ENCODE results near the gene OR2T35. TPM values are rescaled to one million over a fixed set of nuclear protein-coding genes. Genes with fewer than 3 reads are reported as not detected.

Gene OR2T35, protein sequence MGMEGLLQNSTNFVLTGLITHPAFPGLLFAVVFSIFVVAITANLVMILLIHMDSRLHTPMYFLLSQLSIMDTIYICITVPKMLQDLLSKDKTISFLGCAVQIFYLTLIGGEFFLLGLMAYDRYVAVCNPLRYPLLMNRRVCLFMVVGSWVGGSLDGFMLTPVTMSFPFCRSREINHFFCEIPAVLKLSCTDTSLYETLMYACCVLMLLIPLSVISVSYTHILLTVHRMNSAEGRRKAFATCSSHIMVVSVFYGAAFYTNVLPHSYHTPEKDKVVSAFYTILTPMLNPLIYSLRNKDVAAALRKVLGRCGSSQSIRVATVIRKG
- not detected in 2 replicates for total RNA-seq

DNA sequence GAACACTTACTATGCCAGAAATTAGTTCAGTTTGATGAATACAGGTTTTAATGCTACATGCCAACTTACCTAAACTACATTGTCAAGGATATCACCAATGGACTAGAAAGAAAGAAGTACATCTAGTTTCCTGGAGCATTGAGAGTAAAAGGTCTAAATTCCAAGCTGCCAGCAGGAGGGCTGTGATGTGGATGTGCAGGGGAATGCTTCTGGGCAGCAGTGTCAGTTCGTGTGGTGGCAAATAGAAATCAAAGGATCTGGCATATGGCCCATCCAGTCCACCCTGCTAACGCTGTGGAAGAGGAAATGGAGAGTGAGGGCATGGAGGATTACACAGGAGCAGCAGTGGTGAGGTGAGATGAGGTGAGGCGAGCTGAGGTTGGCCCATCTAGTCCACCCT is at the start of gene OR2T35:
TSS of gene OR2T35 (minus strand) at position 101 of the 400 bp plus-strand sequence. CDS start 6,020 bp downstream, outside the sequence.

DNA sequence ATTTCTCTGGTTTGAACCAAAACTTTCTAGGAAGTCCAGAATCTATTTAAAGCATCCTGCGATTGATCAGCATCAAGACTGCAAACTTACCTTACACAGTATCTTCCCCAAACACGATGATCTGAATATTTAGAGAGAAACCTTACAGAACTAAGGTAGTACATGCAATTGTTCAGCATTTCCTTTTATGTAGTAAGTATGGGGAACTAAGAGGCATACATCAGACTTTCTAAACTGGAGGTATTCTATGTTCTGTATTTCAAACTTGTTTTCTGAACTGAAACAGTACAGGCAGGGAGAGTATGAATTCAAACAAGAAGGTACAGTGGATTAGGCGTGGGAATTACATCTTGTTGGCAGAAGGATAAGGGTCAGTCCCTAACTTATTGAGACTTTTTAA is 10.3 kb upstream of the OR2T35 start, which contains the start of gene OR2T27:
TSS of gene OR2T27 (minus strand) at position 175 of the 400 bp plus-strand sequence. CDS start 4,644 bp downstream, outside the sequence.

DNA sequence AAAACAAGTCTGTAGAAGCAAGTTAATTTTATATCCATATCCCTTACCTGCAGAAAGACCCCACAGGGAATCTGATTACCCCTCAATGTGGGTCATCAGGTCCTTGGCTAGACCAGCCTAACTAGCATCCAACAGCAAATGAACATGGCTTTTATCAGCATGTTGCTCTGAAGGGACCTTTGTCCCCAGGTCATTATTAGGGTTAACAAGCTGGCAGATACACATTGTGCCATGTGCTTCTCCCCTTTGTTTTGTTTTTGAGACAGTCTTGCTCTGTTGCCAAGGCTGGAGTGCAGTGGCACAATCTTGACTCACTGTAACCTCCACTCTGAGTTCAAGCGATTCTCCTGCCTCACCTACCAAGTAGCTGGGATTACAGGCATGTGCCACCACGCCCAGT is 10.1 kb downstream of the OR2T35 start, which contains the start of gene OR2T11:
TSS of gene OR2T11 (minus strand) at position 101 of the 400 bp plus-strand sequence. CDS start 7,963 bp downstream, outside the sequence.

DNA sequence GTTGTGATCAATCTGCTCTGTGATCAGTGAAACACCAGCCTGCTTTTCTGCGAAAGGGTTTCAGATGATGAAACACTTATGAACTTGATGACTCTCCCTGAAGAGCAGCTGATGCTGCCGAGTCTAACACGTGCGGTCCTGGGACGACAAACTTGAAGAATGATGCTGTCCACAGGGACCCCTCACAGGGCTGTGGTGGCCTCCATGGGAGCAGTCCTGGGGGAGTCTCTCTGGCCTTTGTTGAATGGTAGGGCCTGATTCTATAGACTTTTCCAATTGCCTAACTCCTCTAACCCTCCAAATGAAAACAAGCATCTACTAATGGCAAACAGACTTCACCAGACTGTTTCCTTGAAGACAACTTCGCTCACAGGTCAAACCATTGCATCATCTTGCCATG is 47.5 kb downstream of the OR2T35 start, which contains the start of gene OR2T10:
TSS of gene OR2T10 (minus strand) at position 112 of the 400 bp plus-strand sequence. CDS start 3,932 bp downstream, outside the sequence.

Small RNA genes within 50 kb of the gene (small RNA-seq; reads per million reads assigned to genes)
- gene RF00019, result not detected

Other genes with a start within 250 kb of the OR2T35 start
- gene OR2T1, start 242.2 kb downstream of the OR2T35 start, total RNA-seq, result not detected in 2 replicates
- gene OR2T2, start 199.6 kb downstream of the OR2T35 start, total RNA-seq, result not detected in 2 replicates
- not detected in 2 replicates for gene OR2T3, start 171.9 kb downstream of the OR2T35 start, total RNA-seq
- gene OR2T5, start 156.7 kb downstream of the OR2T35 start, total RNA-seq, result not detected in 2 replicates
- gene OR2G6, start 137.2 kb downstream of the OR2T35 start, total RNA-seq, result not detected in 2 replicates
- gene OR2T29, start 82.5 kb downstream of the OR2T35 start, total RNA-seq, result not detected in 2 replicates
- gene OR2T34, start 70.5 kb downstream of the OR2T35 start, total RNA-seq, result not detected in 2 replicates
- not detected in 2 replicates for gene OR2T10, start 47.6 kb downstream of the OR2T35 start, total RNA-seq
- gene OR2T11, start 10.2 kb downstream of the OR2T35 start, total RNA-seq, result not detected in 2 replicates
- not detected in 2 replicates for gene OR2T27, start 10.2 kb upstream of the OR2T35 start, total RNA-seq
- not detected in 2 replicates for gene OR14I1, start 57.5 kb upstream of the OR2T35 start, total RNA-seq
- not detected in 2 replicates for gene LYPD8, start 110.5 kb upstream of the OR2T35 start, total RNA-seq
- gene SH3BP5L, start 180.6 kb upstream of the OR2T35 start, total RNA-seq, result 23.9 and 26.0 TPM in 2 replicates
- gene ZNF672, start 192.9 kb upstream of the OR2T35 start, total RNA-seq, result 16.6 and 22.5 TPM in 2 replicates
- 16.9 and 18.1 TPM in 2 replicates for gene ZNF692, start 213.8 kb upstream of the OR2T35 start, total RNA-seq

All from thoracic aorta endothelial cell (primary cell).